B cell (primary cell): ENCODE results near the gene PEA15. TPM values are rescaled to one million over a fixed set of nuclear protein-coding genes. Genes with fewer than 3 reads are reported as not detected.

Experiments used
- ATAC-seq: fragments of 200-7000 bp; cut with Tn5 transposase; one replicate; pipeline ENCODE4 v1.10.0; 2021; ENCODE audit warnings: low read depth, mild to moderate bottlenecking, moderate number of reproducible peaks, moderate library complexity
- CTCF ChIA-PET: fragments of 350-600 bp; sonication (Branson Sonifier 250); formaldehyde crosslinking; loops from one replicate; lab custom pipeline; 2021; ENCODE audit warnings: antibody characterized with exemption, inconsistent platforms; lab: Charles Lee
- POLR2A ChIA-PET: fragments of 350-600 bp; sonication (Branson Sonifier 250); formaldehyde crosslinking; loops from one replicate; lab custom pipeline; 2021; ENCODE audit warnings: antibody characterized with exemption; lab: Charles Lee
- DNase-seq: peaks from one replicate; pipeline ENCODE4 v3.0.0; 2013
- H2AFZ ChIP-seq: 2 replicates; pipeline ENCODE4 v1.6.1; 2012; ENCODE audit warnings: mild to moderate bottlenecking, low read depth, low read length; ENCODE audit not compliant: insufficient read depth, poor library complexity, severe bottlenecking
- H3K27ac ChIP-seq, 2 donors: 1 replicate in 1 of 2; 2 replicates in 1 of 2; pipeline ENCODE4 v1.5.1; 2012 to 2013; ENCODE audit warnings: low read length in 2 of 2, mild to moderate bottlenecking in 2 of 2, moderate library complexity in 1 of 2
- H3K27me3 ChIP-seq, 4 experiments: fragments of 200-600 bp in 1 of 4; sonication (generic) in 1 of 4; replicated peaks in 1 of 4; 1 replicate in 2 of 4; 2 replicates in 2 of 4; pipeline versions ENCODE4 v1.6.1 to v1.7.0; 2013 to 2016; ENCODE audit warnings: low read length in 3 of 4, mild to moderate bottlenecking in 2 of 4, mixed read lengths in 1 of 4, moderate library complexity in 1 of 4; ENCODE audit not compliant: insufficient read depth in 4 of 4, control insufficient read depth in 3 of 4; ENCODE audit errors: control extremely low read depth in 1 of 4
- H3K36me3 ChIP-seq, 2 experiments: replicated peaks in 1 of 2; 1 replicate in 1 of 2; 2 replicates in 1 of 2; pipeline versions ENCODE4 v1.6.1 to v1.7.1; 2013; ENCODE audit warnings: low read length in 1 of 2; ENCODE audit not compliant: insufficient read depth in 2 of 2, control insufficient read depth in 1 of 2; ENCODE audit errors: control extremely low read depth in 1 of 2, extremely low read depth in 1 of 2
- H3K4me1 ChIP-seq, 2 donors: fragments of 200-600 bp in 1 of 2; sonication (generic) in 1 of 2; 1 replicate in 1 of 2; 2 replicates in 1 of 2; pipeline versions ENCODE4 v1.5.1 to v1.6.1; 2013 to 2017; ENCODE audit warnings: low read length in 2 of 2; ENCODE audit not compliant: control insufficient read depth in 2 of 2, insufficient read depth in 2 of 2
- H3K4me2 ChIP-seq: replicated peaks from 2 replicates; pipeline ENCODE3; 2012; ENCODE audit warnings: mild to moderate bottlenecking, low read depth, low read length; ENCODE audit not compliant: poor library complexity, severe bottlenecking
- H3K4me3 ChIP-seq, 5 experiments: fragments of 200-600 bp in 1 of 5; sonication (generic) in 1 of 5; 1 replicate in 3 of 5; 2 replicates in 2 of 5; pipeline versions ENCODE4 v1.5.1 to v1.7.0; 2011 to 2016; ENCODE audit warnings: low read length in 4 of 5, mild to moderate bottlenecking in 4 of 5, low read depth in 2 of 5, control low read depth in 1 of 5, moderate library complexity in 1 of 5; ENCODE audit not compliant: insufficient read depth in 1 of 5; ENCODE audit errors: control extremely low read depth in 1 of 5, extremely low read depth in 1 of 5
- H3K79me2 ChIP-seq: fragments of 200-600 bp; sonication (generic); one replicate; pipeline ENCODE4 v1.6.0; 2016; ENCODE audit warnings: low read length; ENCODE audit not compliant: control insufficient read depth, insufficient read depth
- H3K9ac ChIP-seq: fragments of 200-600 bp; sonication (generic); 2 replicates; pipeline ENCODE4 v1.6.1; 2017; ENCODE audit warnings: mild to moderate bottlenecking, low read length, moderate library complexity
- H3K9me3 ChIP-seq, 3 donors: one replicate each; pipeline versions ENCODE4 v1.6.1 to v1.7.1; 2013; ENCODE audit warnings: low read length in 2 of 3; ENCODE audit not compliant: control insufficient read depth in 2 of 3, insufficient read depth in 1 of 3; ENCODE audit errors: control extremely low read depth in 1 of 3
- H4K20me1 ChIP-seq: 2 replicates; pipeline ENCODE4 v1.6.0; 2012; ENCODE audit warnings: mild to moderate bottlenecking, low read length; ENCODE audit not compliant: insufficient read depth, control insufficient read depth, poor library complexity, severe bottlenecking
- H3K27ac Mint-ChIP-seq: one replicate; pipeline ENCODE4 v1.8.0; 2021; ENCODE audit warnings: mixed read lengths
- H3K27me3 Mint-ChIP-seq: one replicate; pipeline ENCODE4 v1.8.0; 2021; ENCODE audit warnings: mixed read lengths
- H3K4me1 Mint-ChIP-seq: one replicate; pipeline ENCODE4 v1.8.0; 2021; ENCODE audit warnings: mixed read lengths
- H3K4me3 Mint-ChIP-seq: one replicate; pipeline ENCODE4 v1.8.0; 2021; ENCODE audit warnings: mixed read lengths
- H3K9me3 Mint-ChIP-seq: one replicate; pipeline ENCODE4 v1.8.0; 2022; ENCODE audit warnings: mixed read lengths; ENCODE audit not compliant: insufficient read depth
- EZH2 ChIP-seq: IDR thresholded peaks from 2 replicates; pipeline ENCODE4 v1.6.1; 2012; ENCODE audit warnings: borderline replicate concordance, low read depth, mild to moderate bottlenecking, moderate library complexity, low read length; ENCODE audit not compliant: insufficient read depth, poor library complexity, severe bottlenecking
- WGBS: methylation state at CpG from one replicate; pipeline ENCODE4 v1.1.5; 2013; ENCODE audit warnings: missing lambda C conversion rate; ENCODE audit not compliant: insufficient coverage; 5-methylcytosine and 5-hydroxymethylcytosine counted together
- intact Hi-C: fragments of 100-400 bp; cut with micrococcal nuclease; formaldehyde crosslinking; loops from one replicate; pipeline ENCODE4 v1.10.0; 2022
- polyA plus RNA-seq: library from polyadenylated mRNA; depleted of rRNA; stranded (reverse); fragments of >200 nt; gene quantifications from 2 replicates; pipeline ENCODE4 v1.2.3, GENCODE V29; 2012
- total RNA-seq, 2 donors: library from RNA; stranded (reverse); fragments of 120-200 nt in 1 of 2; gene quantifications; 1 replicate in 1 of 2; 2 replicates in 1 of 2; pipeline versions ENCODE4 v1.2.3 to v1.2.4, GENCODE V29; 2013 to 2022
- TF ChIP-seq, protein P1 (sequence below): fragments of 200-600 bp; IDR thresholded peaks from one replicate; pipeline ENCODE4 v1.8.0; 2022; ENCODE audit warnings: antibody characterized with exemption, mild to moderate bottlenecking

PEA15 gene
- total and polyA plus RNA-seq, 2 donors (not counting 1 experiment from before 2014, with no cell fraction given) = 81.7 to 91.4 TPM

DNA sequence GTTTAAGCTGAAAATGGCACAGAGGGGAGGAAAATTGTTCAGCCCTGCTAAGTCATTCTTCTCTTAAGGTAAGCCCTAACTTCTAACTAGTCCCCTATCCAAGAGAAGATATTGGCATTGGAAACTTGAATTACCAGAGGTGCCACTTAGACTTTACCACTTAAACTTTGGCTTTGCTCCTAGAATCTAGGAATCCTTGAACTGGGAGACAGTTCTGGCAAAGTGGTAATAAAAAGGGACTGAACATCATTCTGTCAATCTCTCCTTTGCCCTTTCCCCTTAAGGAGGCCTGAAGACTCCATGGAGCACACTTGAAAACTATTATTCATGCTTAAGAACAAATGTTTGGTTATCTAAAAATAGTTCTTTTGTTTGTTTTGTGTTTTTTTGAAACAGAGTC, 45.3 kb upstream of the PEA15 start:
- peaks cover 4% of the 10 kb centered on the region for H3K27me3 Mint-ChIP-seq
- TF ChIP-seq EZH2 = no peak
- H3K4me1 Mint-ChIP-seq = no peaks in the 10 kb centered on the region
- no peaks in the 10 kb centered on the region for H3K36me3 ChIP-seq
- H3K27me3 ChIP-seq = no peaks in the 10 kb centered on the region
- H3K4me3 ChIP-seq = no peak overlapping the region
- intact Hi-C loops = no loop called here
- no peak overlapping the region for H3K27ac Mint-ChIP-seq
- no peaks in the 10 kb centered on the region for H3K9me3 Mint-ChIP-seq
- no peak overlapping the region for H3K27ac ChIP-seq
- ChIA-PET CTCF (interaction anchor here (1.0 kb wide), 1 partner anchor 132 kb away, joined by 4 read pairs; no protein-coding TSS in a partner anchor), POLR2A (no interaction called here)
- DNase-seq (no peak), ATAC-seq (no peak)
- no peak overlapping the region for H3K9ac ChIP-seq
- no peaks in the 10 kb centered on the region for H3K79me2 ChIP-seq
- H2AFZ ChIP-seq = no peak overlapping the region
- no peaks in the 10 kb centered on the region for H4K20me1 ChIP-seq
- no peak overlapping the region for H3K4me3 Mint-ChIP-seq
- no peaks in the 10 kb centered on the region for H3K4me1 ChIP-seq
- H3K9me3 ChIP-seq = no peaks in the 10 kb centered on the region
- H3K4me2 ChIP-seq = no peak overlapping the region

DNA sequence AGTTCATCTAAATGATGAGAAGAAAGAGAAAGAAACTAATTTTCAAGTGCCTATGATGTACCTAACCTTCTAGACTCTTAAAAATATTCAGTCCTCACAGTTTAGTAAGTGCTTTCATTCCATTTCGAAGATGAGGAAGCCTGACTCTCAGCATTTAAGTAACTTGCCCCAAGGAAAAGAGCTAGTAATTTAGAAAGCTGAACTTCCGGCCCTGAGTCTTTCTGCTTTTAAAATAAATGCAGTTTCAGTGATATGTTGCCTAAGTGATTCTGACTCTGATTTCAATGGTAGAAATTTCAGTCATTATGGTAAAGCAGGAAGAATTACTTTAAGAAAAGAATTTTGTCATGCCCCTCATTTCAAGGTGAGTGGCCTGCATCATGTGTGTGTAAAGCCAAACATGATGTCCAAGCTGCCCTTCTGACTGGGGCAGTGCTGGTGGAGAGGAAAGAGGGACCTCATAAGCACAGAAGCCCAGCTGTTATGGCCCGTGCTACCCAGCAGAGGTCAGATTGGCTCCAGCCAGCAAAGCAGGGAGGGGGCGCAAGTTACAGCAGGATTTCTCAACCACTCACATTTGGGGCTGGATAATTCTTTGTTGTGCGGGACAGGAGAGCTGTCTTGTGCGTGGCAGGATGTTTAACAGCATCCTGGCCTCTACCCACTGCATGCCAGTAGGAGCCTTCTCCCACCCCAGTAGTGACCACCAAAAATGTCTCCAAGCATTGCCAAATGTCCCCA, 43.0 kb upstream of the PEA15 start:
- no peaks in the 10 kb centered on the region for H4K20me1 ChIP-seq
- no peak overlapping the region for H3K4me3 ChIP-seq
- H3K4me1 ChIP-seq = no peaks in the 10 kb centered on the region
- peaks cover 4% of the 10 kb centered on the region for H3K27me3 Mint-ChIP-seq
- WGBS = 74% methylated on average over 3 of the region's 6 CpGs
- H3K79me2 ChIP-seq = no peaks in the 10 kb centered on the region
- no peaks in the 10 kb centered on the region for H3K27me3 ChIP-seq
- H3K9ac ChIP-seq = no peak overlapping the region
- no peak overlapping the region for H3K27ac Mint-ChIP-seq
- DNase-seq = no peak
- no peak overlapping the region for H3K4me3 Mint-ChIP-seq
- no peaks in the 10 kb centered on the region for H3K4me1 Mint-ChIP-seq
- H3K4me2 ChIP-seq = no peak overlapping the region
- H3K36me3 ChIP-seq = no peaks in the 10 kb centered on the region
- TF ChIP-seq, protein P1, sequence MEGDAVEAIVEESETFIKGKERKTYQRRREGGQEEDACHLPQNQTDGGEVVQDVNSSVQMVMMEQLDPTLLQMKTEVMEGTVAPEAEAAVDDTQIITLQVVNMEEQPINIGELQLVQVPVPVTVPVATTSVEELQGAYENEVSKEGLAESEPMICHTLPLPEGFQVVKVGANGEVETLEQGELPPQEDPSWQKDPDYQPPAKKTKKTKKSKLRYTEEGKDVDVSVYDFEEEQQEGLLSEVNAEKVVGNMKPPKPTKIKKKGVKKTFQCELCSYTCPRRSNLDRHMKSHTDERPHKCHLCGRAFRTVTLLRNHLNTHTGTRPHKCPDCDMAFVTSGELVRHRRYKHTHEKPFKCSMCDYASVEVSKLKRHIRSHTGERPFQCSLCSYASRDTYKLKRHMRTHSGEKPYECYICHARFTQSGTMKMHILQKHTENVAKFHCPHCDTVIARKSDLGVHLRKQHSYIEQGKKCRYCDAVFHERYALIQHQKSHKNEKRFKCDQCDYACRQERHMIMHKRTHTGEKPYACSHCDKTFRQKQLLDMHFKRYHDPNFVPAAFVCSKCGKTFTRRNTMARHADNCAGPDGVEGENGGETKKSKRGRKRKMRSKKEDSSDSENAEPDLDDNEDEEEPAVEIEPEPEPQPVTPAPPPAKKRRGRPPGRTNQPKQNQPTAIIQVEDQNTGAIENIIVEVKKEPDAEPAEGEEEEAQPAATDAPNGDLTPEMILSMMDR = no peak
- TF ChIP-seq EZH2 = no peak
- no peak overlapping the region for H3K27ac ChIP-seq
- intact Hi-C loops = no loop called here
- H3K9me3 Mint-ChIP-seq = no peaks in the 10 kb centered on the region
- no peaks in the 10 kb centered on the region for H3K9me3 ChIP-seq
- peak overlapping the region; percentile 25 for H2AFZ ChIP-seq
- ChIA-PET CTCF (interaction anchor here (0.7 to 1.4 kb wide), 3 partner anchors 31 to 130 kb away, joined by 3 to 5 read pairs (median 4); no protein-coding TSS in a partner anchor), POLR2A (no interaction called here)
- ATAC-seq = no peak
